WERI-Rb-1 (cell line): ENCODE data around the gene ECD.

ENCODE experiments used
- DNase-seq: peaks from one replicate; pipeline ENCODE4 v3.0.0-alpha.2; 2020
- H3K27ac ChIP-seq: fragments of 250-450 bp; sonication (Bioruptor Pico); 2 replicates; pipeline ENCODE4 v1.5.1; 2020; ENCODE audit warnings: mild to moderate bottlenecking, moderate library complexity
- H3K27me3 ChIP-seq: fragments of 250-450 bp; sonication (Bioruptor Pico); 2 replicates; pipeline ENCODE4 v1.5.1; 2021; ENCODE audit warnings: mild to moderate bottlenecking, low read depth, moderate library complexity; ENCODE audit not compliant: insufficient read depth, severe bottlenecking
- H3K36me3 ChIP-seq: fragments of 250-450 bp; sonication (Bioruptor Pico); 2 replicates; pipeline ENCODE4 v1.5.1; 2020; ENCODE audit warnings: mild to moderate bottlenecking, moderate library complexity
- H3K4me3 ChIP-seq: 2 replicates; pipeline ENCODE4 v1.5.1; 2011; ENCODE audit warnings: low read depth, mild to moderate bottlenecking, control low read depth, low read length
- H3K9me3 ChIP-seq: fragments of 250-450 bp; sonication (Bioruptor Pico); 2 replicates; pipeline ENCODE4 v1.5.1; 2021; ENCODE audit warnings: mild to moderate bottlenecking, moderate library complexity; ENCODE audit not compliant: severe bottlenecking
- CTCF ChIP-seq: IDR thresholded peaks from 2 replicates; pipeline ENCODE4 v1.5.1; 2011; ENCODE audit warnings: low read depth, mild to moderate bottlenecking, control low read depth, inconsistent platforms, low read length

ECD gene

DNA sequence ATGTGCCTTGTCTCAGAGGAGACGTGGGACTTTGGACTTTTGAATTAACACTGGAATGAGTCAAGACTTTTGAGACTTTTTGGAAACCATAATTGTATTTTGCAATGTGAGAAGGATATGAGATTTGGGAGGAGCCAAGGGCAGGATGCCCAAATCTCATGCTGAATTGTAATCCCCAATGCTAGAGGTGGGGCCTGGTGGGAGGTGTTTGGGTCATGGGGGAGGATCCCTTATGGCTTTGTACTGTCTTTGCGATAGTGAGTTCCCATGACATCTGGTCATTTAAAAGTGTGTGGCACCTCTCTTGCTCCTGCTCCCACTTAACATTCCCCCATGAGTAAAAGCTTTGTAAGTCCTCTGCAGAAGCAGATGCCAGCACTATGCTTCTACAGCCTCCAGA is 40.1 kb upstream of the ECD start:
- peaks cover 7% of the 10 kb centered on the region for H3K9me3 ChIP-seq
- H3K27ac ChIP-seq, result no peak overlapping the region
- no peak for TF ChIP-seq CTCF
- DNase-seq, result no peak
- H3K36me3 ChIP-seq, result no peaks in the 10 kb centered on the region
- no peak overlapping the region for H3K4me3 ChIP-seq
- no peaks in the 10 kb centered on the region for H3K27me3 ChIP-seq

- H3K27me3 ChIP-seq, result no peaks in the 10 kb centered on the region
- no peak for DNase-seq
- H3K4me3 ChIP-seq, result no peak overlapping the region
- TF ChIP-seq CTCF, result no peak
- H3K36me3 ChIP-seq, result no peaks in the 10 kb centered on the region
- H3K27ac ChIP-seq, result no peak overlapping the region
- peaks cover 7% of the 10 kb centered on the region for H3K9me3 ChIP-seq
Observed at GRCh38 chr10:73206385-73206784, 38.6 kb upstream of the ECD start.

DNA sequence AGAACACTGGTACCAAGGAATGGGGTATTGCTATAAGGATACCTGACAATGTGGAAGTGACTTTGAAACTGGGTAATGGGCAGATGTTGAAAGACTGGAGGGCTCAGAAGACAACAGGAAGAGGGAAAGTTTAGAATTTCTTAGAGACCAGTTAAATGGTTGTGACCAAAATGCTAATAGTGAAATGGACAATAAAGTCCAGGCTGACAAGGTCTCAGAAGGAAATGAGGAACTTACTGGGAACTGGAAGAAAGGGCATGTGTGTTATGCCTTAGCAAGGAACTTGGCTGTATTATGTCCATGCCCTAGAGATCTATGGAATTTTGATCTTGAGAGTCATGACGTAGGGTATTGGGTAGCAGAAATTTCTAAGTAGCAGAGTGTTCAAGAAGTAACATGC is 38.1 kb upstream of the ECD start:
- no peak for TF ChIP-seq CTCF
- H3K27ac ChIP-seq, result no peak overlapping the region
- H3K9me3 ChIP-seq, result peaks cover 7% of the 10 kb centered on the region
- no peak for DNase-seq
- no peak overlapping the region for H3K4me3 ChIP-seq
- no peaks in the 10 kb centered on the region for H3K36me3 ChIP-seq
- no peaks in the 10 kb centered on the region for H3K27me3 ChIP-seq

- no peaks in the 10 kb centered on the region for H3K36me3 ChIP-seq
- no peaks in the 10 kb centered on the region for H3K27me3 ChIP-seq
- DNase-seq, result no peak
- H3K27ac ChIP-seq, result no peak overlapping the region
- H3K4me3 ChIP-seq, result no peak overlapping the region
- H3K9me3 ChIP-seq, result peaks cover 7% of the 10 kb centered on the region
- TF ChIP-seq CTCF, result no peak
Observed at GRCh38 chr10:73205081-73205480, 37.3 kb upstream of the ECD start.

- no peak for TF ChIP-seq CTCF
- Histone ChIP-seq H3K27ac (no peak overlapping the region), H3K36me3 (no peaks in the 10 kb centered on the region), H3K27me3 (no peaks in the 10 kb centered on the region), H3K9me3 (no peaks in the 10 kb centered on the region), H3K4me3 (no peak overlapping the region)
- DNase-seq, result no peak
Observed at GRCh38 chr10:73190188-73190587, 22.4 kb upstream of the ECD start.

GRCh38 chr10:73186266-73186665 is 18.5 kb upstream of the ECD start:
- no peak for TF ChIP-seq CTCF
- no peaks in the 10 kb centered on the region for H3K9me3 ChIP-seq
- H3K27ac ChIP-seq, result no peak overlapping the region
- no peaks in the 10 kb centered on the region for H3K27me3 ChIP-seq
- H3K4me3 ChIP-seq, result no peak overlapping the region
- DNase-seq, result no peak
- H3K36me3 ChIP-seq, result peaks cover 5% of the 10 kb centered on the region
